ENCODE data around the gene BTBD19.

DNA sequence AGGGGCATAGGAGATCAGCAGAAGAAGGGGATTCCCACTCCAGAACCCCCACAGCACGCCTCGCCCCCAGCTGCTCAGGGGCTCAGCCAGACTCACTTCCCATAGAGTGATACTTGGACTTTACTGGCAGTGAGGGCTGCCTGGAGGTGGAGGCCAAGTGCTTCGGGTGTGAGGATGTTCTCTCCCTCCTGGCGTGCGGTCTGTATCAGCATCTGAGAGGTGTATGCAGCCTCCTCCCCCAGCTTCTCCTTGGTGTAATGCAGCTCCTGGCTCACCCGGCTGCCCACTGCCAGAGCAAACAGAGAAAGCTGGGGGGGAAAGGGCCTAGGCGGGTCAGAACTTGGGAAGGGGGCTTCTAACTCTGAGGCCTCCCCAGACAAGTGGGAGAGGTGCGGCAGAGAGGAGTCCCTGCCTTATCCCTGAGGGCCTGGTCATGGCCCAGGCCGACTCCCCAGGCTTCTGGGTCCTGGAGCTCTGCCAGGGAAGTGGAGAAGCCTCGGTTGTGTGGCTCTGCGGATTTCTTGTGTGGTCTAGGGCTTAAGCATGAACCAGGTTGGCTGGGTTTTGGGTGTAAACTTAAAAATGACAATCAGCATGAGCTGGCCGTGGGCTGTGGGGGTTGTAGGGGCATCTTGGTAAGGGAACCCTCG lies 23.9 kb downstream of the BTBD19 start:
- no peak for TF ChIP-seq CTCF (IDR thresholded peaks at IDR 0.05)
- no peak for TF ChIP-seq POLR2A (IDR thresholded peaks at IDR 0.05)

Data from lower leg skin (tissue), 3 donors.